K562 (cell line): Measurements from ENCODE around the gene MARCKSL1. TPM values are rescaled to one million over a fixed set of nuclear protein-coding genes. Genes with fewer than 3 reads are reported as not detected.

Source experiments
- SIRT6 ChIP-seq: IDR thresholded peaks from one replicate; pipeline ENCODE4 v1.6.1; 2012; ENCODE audit warnings: low read depth, mild to moderate bottlenecking, control low read depth, inconsistent platforms, low read length, moderate library complexity
- SP1 ChIP-seq: sonication (generic); formaldehyde crosslinking; IDR thresholded peaks from 2 replicates; pipeline ENCODE4 v1.8.1; 2022; ENCODE audit warnings: mild to moderate bottlenecking, missing genetic modification reagents
- SPI1 ChIP-seq: IDR thresholded peaks from 2 replicates; pipeline ENCODE4 v1.6.1; 2011; ENCODE audit warnings: low read depth, low read length, control low read depth, borderline replicate concordance
- STAT5B ChIP-seq: fragments of 250-450 bp; sonication (Bioruptor Pico); IDR thresholded peaks from 2 replicates; pipeline ENCODE4 v1.8.0; 2021; ENCODE audit warnings: mild to moderate bottlenecking, inconsistent platforms
- polyA plus RNA-seq, 8 experiments: library from polyadenylated mRNA; depleted of rRNA in 4 of 8; stranded (reverse) in 5 of 8; unstranded in 3 of 8; fragments of >200 nt; fragmentation: Nextera tagmentation in 2 of 8; fragmentation: Illumina TruSeq in 1 of 8; extraction: Ambion mirVana in 2 of 8; extraction: Trizol in 1 of 8; gene quantifications; 2 replicates each; pipeline versions ENCODE4 v1.2.1 to v1.2.3, GENCODE V29; 2011 to 2014; ENCODE audit warnings: inconsistent platforms in 1 of 8, missing spikeins in 1 of 8
- total RNA-seq, 7 experiments: library from RNA; depleted of rRNA in 6 of 7; stranded (reverse); fragments of >200 nt in 6 of 7; fragmentation: Illumina TruSeq in 2 of 7; extraction: Trizol in 2 of 7; gene quantifications; 2 replicates each; pipeline versions ENCODE4 v1.2.1 to v1.2.3, GENCODE V29; 2011 to 2021; ENCODE audit warnings: low replicate concordance in 1 of 7
- TF ChIP-seq, protein P1 (sequence below): fragments of 450-650 bp; IDR thresholded peaks from 2 replicates; pipeline ENCODE4 v1.6.1; 2018; ENCODE audit not compliant: partially characterized antibody
- TF ChIP-seq, protein P2 (sequence below): sonication (generic); formaldehyde crosslinking; IDR thresholded peaks from 2 replicates; pipeline ENCODE4 v1.8.0; 2022; ENCODE audit warnings: mild to moderate bottlenecking, missing genetic modification reagents
- TF ChIP-seq, protein P3 (sequence below): fragments of 450-650 bp; IDR thresholded peaks from 2 replicates; pipeline ENCODE4 v1.6.1; 2017; ENCODE audit warnings: antibody characterized with exemption, mild to moderate bottlenecking
- TF ChIP-seq, protein P4 (sequence below): sonication (generic); formaldehyde crosslinking; IDR thresholded peaks from 2 replicates; pipeline ENCODE4 v1.9.0; 2022; ENCODE audit warnings: mild to moderate bottlenecking, missing genetic modification reagents

The MARCKSL1 gene
- total and polyA plus RNA-seq, 9 of the 15 experiments (the other 6 are each of a cell fraction or from before 2014, with no cell fraction given) = 14.7 to 325 (median 155) TPM

DNA sequence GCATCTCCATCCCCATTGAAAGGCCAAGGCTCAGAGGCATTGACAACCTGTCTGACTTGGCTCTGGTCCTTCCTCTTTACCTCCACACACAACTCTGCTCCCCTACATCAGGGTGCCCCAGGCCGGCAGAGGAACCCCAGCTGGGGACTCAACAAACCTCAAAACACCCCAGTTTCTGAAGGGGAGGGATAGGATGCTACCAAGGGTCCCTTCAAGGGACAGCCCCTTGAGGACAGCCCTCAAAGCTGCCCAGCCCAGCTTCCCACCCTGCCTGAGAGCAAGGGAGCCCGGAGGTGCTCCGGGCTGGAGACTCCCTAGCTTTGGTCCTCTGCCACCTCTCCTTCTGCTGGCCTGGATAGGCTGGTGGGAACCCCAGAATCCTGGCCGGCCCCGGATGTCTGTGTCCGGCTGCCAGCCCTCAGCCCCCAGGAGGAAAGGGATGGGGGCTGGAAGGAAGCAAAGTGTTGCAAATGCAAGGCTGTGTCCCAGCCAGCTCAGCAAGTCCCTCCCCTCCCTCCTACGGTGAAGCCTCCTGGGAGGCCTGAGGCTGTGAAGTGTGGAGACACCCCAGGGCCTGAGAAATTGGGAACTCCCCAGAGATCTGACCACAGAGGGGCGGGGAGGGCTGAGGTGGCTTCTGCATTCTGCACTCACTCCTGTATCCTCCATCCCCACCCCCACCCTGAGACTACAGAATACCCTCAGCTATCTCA lies 1.1 kb upstream of the MARCKSL1 start (continued):
- TF ChIP-seq, protein P1, sequence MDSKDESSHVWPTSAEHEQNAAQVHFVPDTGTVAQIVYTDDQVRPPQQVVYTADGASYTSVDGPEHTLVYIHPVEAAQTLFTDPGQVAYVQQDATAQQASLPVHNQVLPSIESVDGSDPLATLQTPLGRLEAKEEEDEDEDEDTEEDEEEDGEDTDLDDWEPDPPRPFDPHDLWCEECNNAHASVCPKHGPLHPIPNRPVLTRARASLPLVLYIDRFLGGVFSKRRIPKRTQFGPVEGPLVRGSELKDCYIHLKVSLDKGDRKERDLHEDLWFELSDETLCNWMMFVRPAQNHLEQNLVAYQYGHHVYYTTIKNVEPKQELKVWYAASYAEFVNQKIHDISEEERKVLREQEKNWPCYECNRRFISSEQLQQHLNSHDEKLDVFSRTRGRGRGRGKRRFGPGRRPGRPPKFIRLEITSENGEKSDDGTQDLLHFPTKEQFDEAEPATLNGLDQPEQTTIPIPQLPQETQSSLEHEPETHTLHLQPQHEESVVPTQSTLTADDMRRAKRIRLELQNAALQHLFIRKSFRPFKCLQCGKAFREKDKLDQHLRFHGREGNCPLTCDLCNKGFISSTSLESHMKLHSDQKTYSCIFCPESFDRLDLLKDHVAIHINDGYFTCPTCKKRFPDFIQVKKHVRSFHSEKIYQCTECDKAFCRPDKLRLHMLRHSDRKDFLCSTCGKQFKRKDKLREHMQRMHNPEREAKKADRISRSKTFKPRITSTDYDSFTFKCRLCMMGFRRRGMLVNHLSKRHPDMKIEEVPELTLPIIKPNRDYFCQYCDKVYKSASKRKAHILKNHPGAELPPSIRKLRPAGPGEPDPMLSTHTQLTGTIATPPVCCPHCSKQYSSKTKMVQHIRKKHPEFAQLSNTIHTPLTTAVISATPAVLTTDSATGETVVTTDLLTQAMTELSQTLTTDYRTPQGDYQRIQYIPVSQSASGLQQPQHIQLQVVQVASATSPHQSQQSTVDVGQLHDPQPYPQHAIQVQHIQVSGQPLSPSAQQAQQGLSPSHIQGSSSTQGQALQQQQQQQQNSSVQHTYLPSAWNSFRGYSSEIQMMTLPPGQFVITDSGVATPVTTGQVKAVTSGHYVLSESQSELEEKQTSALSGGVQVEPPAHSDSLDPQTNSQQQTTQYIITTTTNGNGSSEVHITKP = peak; percentile 30
- TF ChIP-seq SP1 = peak; percentile 52
- TF ChIP-seq, protein P2, sequence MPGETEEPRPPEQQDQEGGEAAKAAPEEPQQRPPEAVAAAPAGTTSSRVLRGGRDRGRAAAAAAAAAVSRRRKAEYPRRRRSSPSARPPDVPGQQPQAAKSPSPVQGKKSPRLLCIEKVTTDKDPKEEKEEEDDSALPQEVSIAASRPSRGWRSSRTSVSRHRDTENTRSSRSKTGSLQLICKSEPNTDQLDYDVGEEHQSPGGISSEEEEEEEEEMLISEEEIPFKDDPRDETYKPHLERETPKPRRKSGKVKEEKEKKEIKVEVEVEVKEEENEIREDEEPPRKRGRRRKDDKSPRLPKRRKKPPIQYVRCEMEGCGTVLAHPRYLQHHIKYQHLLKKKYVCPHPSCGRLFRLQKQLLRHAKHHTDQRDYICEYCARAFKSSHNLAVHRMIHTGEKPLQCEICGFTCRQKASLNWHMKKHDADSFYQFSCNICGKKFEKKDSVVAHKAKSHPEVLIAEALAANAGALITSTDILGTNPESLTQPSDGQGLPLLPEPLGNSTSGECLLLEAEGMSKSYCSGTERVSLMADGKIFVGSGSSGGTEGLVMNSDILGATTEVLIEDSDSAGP (CRISPR knock-in tag) = no peak
- TF ChIP-seq, protein P3, sequence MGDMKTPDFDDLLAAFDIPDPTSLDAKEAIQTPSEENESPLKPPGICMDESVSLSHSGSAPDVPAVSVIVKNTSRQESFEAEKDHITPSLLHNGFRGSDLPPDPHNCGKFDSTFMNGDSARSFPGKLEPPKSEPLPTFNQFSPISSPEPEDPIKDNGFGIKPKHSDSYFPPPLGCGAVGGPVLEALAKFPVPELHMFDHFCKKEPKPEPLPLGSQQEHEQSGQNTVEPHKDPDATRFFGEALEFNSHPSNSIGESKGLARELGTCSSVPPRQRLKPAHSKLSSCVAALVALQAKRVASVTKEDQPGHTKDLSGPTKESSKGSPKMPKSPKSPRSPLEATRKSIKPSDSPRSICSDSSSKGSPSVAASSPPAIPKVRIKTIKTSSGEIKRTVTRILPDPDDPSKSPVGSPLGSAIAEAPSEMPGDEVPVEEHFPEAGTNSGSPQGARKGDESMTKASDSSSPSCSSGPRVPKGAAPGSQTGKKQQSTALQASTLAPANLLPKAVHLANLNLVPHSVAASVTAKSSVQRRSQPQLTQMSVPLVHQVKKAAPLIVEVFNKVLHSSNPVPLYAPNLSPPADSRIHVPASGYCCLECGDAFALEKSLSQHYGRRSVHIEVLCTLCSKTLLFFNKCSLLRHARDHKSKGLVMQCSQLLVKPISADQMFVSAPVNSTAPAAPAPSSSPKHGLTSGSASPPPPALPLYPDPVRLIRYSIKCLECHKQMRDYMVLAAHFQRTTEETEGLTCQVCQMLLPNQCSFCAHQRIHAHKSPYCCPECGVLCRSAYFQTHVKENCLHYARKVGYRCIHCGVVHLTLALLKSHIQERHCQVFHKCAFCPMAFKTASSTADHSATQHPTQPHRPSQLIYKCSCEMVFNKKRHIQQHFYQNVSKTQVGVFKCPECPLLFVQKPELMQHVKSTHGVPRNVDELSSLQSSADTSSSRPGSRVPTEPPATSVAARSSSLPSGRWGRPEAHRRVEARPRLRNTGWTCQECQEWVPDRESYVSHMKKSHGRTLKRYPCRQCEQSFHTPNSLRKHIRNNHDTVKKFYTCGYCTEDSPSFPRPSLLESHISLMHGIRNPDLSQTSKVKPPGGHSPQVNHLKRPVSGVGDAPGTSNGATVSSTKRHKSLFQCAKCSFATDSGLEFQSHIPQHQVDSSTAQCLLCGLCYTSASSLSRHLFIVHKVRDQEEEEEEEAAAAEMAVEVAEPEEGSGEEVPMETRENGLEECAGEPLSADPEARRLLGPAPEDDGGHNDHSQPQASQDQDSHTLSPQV = no peak
- TF ChIP-seq STAT5B (CRISPR knock-in tag) = no peak
- TF ChIP-seq, protein P4, sequence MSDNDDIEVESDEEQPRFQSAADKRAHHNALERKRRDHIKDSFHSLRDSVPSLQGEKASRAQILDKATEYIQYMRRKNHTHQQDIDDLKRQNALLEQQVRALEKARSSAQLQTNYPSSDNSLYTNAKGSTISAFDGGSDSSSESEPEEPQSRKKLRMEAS (CRISPR knock-in tag) = no peak
- no peak for TF ChIP-seq SIRT6
- 0 out of 2 replicates have a peak, but pooled peaks have one; percentile 47 for TF ChIP-seq SPI1
- TF ChIP-seq, all 486 proteins: peak for 4
